Astrocyte of the spinal cord (primary cell): ENCODE measurements around the gene MUC2.

Experiments
- DNase-seq: peaks from one replicate; pipeline ENCODE4 v3.0.0; 2011; ENCODE audit warnings: low read depth, low spot score
- H3K4me3 ChIP-seq: 2 replicates; pipeline ENCODE4 v1.5.1; 2011; ENCODE audit warnings: low read depth, mild to moderate bottlenecking, low read length, moderate library complexity
- CTCF ChIP-seq: IDR thresholded peaks from 2 replicates; pipeline ENCODE4 v1.5.1; 2012; ENCODE audit warnings: low read depth, mild to moderate bottlenecking, low read length, inconsistent platforms
- in situ Hi-C: cut with HindIII; loops from 2 replicates; pipeline ENCODE4 v1.10.0; 2017; ENCODE audit warnings: low sequenced_read_pairs

The MUC2 gene

GRCh38 chr11:1072821-1073231 is 1.8 kb upstream of the MUC2 start:
- no peak for TF ChIP-seq CTCF
- H3K4me3 ChIP-seq = no peak overlapping the region
- no peak for DNase-seq
- in situ Hi-C loops = no loop called here

GRCh38 chr11:1073261-1073724 is 1.4 kb upstream of the MUC2 start:
- in situ Hi-C loops = no loop called here
- no peak for TF ChIP-seq CTCF
- DNase-seq = no peak

GRCh38 chr11:1073851-1074243 is 827 bp upstream of the MUC2 start:
- in situ Hi-C loops = no loop called here
- DNase-seq = no peak
- no peak overlapping the region for H3K4me3 ChIP-seq
- no peak for TF ChIP-seq CTCF

More at GRCh38 chr11:1073261-1073724, 1.4 kb upstream of the MUC2 start:
- no peak overlapping the region for H3K4me3 ChIP-seq

DNA sequence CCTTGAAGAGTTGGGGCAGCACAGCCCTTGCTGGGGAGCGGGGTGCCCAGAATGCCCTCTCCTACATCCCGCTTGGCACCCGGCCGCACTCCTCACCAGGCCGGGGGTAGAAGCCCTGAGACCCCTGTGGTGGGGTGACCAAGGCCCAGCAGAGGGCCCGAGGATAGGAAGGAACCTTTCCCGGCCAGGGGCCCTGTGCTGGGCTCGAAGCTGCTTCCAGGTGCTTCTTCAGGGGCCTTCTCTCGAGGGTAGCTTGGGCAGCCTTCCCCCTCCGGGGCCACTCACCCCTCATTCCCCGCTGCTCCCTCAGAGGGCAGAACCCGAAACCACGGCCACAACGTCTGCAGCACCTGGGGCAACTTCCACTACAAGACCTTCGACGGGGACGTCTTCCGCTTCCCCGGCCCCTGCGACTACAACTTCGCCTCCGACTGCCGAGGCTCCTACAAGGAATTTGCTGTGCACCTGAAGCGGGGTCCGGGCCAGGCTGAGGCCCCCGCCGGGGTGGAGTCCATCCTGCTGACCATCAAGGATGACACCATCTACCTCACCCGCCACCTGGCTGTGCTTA is 752 bp downstream of the MUC2 start:
- no peak overlapping the region for H3K4me3 ChIP-seq
- no peak for TF ChIP-seq CTCF
- no peak for DNase-seq
- in situ Hi-C loops = no loop called here

DNA sequence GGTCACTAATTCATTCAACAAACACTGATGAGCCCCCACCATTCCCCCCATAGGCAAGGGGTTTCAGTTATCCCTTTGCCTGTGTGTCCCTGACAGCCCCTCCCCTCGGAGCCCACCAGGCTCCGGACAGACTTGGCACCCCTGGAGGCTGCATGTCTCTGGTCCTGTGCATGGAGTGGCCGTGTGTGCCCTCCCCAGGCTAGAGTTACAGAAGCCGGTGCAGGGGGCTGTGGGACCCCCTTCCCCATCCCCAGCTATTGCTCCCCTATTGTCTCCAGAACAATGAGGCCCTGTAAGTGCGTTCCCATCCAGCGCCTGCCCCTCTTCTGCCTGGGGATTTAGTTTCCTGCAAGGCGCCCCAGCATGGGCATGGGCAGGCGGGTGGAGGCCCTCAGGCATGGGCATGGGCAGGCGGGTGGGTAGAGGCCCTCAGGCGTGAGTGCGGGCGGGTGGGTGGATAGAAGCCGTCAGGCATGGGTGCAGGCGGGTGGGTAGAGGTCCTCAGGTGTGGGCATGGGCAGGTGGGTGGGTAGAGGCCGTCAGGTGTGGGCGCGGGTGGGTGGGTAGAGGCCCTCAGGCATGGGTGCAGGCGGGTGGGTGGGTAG is 1.5 kb downstream of the MUC2 start:
- TF ChIP-seq CTCF = no peak
- H3K4me3 ChIP-seq = no peak overlapping the region
- in situ Hi-C loops = no loop called here
- DNase-seq = no peak

GRCh38 chr11:1077033-1077416 is 2.4 kb downstream of the MUC2 start:
- in situ Hi-C loops = no loop called here
- no peak overlapping the region for H3K4me3 ChIP-seq
- DNase-seq = no peak
- TF ChIP-seq CTCF = no peak
